Esophagus muscularis mucosa (tissue), 4 donors: ENCODE results near the gene SF3A1.
A peak's percentile ranks its signal among the peaks of the same experiment; 100 is the strongest.

Experiments
- EP300 ChIP-seq: sonication (generic); formaldehyde crosslinking; IDR thresholded peaks from one replicate; pipeline ENCODE4 v1.6.1; 2017; ENCODE audit warnings: antibody characterized with exemption
- POLR2A ChIP-seq: fragments of 450-650 bp; IDR thresholded peaks from one replicate; pipeline ENCODE4 v1.6.1; 2017; ENCODE audit warnings: antibody characterized with exemption, moderate library complexity, mild to moderate bottlenecking, low read depth
- POLR2AphosphoS5 ChIP-seq, 2 donors: sonication (generic); formaldehyde crosslinking; IDR thresholded peaks; one replicate each; pipeline ENCODE4 v1.6.1; 2017; ENCODE audit warnings: antibody characterized with exemption in 2 of 2
- TF ChIP-seq, protein P1 (sequence below), 3 experiments: fragments of 200-600 bp in 2 of 3; fragments of 450-650 bp in 1 of 3; sonication (generic) in 2 of 3; IDR thresholded peaks; one replicate each; pipeline ENCODE4 v1.5.1; 2017 to 2019; ENCODE audit warnings: antibody characterized with exemption in 3 of 3, mild to moderate bottlenecking in 2 of 3, moderate library complexity in 1 of 3

DNA sequence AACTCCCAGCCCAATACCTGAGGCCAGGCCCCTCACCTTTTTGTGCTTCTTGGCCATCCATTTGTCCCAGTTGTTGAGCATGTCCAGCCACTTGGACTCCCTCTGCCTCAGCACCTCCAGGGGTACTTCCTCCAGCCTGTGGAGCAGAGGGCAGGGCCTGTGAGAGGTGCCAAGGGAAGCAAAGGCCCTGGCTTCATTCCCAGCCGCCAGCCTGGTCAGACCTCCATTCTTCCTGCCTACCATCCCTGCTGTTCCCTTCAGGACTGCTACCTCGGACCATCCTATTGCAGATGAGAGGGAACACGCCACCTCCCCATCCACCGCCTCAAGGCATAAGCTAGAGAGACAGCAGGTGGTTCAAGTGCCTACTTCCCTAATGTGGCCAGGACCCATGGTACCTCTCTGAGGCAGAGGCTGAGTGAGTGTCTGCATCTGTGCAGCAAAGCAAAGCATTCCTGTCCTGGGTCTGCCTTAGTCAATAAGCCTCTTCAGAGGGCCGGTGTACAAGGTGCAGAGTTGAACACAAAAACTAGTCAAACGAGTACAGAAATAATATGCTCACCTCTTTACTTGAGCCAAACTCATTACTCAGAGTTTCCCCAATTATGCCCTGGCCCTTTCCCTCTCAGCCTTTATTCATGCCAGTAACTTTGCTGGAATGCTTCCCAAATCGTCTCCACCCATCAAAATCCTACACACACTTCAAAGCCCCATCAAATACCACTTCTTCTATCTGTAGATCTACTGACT is 52.0 kb downstream of the SF3A1 start:
- TF ChIP-seq, protein P1, sequence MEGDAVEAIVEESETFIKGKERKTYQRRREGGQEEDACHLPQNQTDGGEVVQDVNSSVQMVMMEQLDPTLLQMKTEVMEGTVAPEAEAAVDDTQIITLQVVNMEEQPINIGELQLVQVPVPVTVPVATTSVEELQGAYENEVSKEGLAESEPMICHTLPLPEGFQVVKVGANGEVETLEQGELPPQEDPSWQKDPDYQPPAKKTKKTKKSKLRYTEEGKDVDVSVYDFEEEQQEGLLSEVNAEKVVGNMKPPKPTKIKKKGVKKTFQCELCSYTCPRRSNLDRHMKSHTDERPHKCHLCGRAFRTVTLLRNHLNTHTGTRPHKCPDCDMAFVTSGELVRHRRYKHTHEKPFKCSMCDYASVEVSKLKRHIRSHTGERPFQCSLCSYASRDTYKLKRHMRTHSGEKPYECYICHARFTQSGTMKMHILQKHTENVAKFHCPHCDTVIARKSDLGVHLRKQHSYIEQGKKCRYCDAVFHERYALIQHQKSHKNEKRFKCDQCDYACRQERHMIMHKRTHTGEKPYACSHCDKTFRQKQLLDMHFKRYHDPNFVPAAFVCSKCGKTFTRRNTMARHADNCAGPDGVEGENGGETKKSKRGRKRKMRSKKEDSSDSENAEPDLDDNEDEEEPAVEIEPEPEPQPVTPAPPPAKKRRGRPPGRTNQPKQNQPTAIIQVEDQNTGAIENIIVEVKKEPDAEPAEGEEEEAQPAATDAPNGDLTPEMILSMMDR (IDR thresholded peaks at IDR 0.05): no peak
- no peak for TF ChIP-seq POLR2A
- TF ChIP-seq POLR2AphosphoS5 (IDR thresholded peaks at IDR 0.05): peak in 1 of 2 donors; percentile 6
- no peak for TF ChIP-seq EP300
